ENCODE measurements around the gene WNT7B.

WNT7B gene

DNA sequence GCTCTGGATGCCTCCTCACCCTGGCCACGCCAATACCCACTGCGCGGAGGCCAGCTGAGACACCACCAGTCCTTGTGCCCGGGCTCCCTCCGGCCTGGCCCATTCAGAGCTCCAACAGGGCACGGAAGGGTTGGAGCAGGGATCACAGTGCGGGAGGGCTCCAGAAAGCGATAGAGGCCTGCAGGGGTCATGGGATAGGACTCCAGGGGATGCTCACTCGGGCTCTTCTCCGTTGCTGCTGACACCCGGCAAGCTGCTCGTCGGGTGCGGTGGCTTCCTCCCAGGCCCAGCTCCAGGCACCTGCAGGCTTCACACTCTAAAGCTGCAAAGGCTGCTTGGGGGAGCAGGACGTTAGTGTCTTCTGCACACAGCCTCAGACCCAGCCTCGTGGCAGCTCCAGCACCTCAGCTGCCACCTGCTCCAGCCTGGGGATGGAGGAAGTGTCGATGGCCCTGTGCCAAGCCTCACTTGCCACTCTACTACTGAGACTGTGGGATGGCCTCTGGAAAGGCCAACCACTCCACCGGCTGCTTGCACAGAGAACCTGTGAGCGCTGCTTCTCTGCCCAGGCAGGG, 10.6 kb downstream of the WNT7B start:
- TF ChIP-seq, protein P1, sequence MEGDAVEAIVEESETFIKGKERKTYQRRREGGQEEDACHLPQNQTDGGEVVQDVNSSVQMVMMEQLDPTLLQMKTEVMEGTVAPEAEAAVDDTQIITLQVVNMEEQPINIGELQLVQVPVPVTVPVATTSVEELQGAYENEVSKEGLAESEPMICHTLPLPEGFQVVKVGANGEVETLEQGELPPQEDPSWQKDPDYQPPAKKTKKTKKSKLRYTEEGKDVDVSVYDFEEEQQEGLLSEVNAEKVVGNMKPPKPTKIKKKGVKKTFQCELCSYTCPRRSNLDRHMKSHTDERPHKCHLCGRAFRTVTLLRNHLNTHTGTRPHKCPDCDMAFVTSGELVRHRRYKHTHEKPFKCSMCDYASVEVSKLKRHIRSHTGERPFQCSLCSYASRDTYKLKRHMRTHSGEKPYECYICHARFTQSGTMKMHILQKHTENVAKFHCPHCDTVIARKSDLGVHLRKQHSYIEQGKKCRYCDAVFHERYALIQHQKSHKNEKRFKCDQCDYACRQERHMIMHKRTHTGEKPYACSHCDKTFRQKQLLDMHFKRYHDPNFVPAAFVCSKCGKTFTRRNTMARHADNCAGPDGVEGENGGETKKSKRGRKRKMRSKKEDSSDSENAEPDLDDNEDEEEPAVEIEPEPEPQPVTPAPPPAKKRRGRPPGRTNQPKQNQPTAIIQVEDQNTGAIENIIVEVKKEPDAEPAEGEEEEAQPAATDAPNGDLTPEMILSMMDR (IDR thresholded peaks at IDR 0.05; ENCODE audit: borderline replicate concordance, insufficient read depth, low read depth, low read length), result no peak

DNA sequence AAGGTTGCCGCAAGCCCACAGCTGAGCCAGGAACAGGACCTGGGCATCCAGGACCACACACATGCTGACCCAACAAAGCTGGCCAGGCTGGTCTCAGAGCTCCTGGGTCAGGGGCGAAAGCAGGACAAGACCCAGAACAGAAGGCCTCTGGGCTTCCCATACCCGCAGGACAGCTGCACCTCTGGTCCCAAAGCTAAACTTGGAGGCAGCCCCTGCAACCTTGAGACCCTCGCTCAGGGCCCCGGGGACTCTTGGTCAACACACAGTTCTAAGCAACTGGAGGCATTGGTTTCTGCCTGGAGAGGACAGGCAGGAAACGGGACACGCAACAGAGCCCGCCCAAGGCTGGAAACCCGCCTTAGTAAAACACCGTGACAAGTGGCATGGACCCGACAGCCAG, 11.4 kb downstream of the WNT7B start:
- TF ChIP-seq, protein P1 (IDR thresholded peaks at IDR 0.05; ENCODE audit: borderline replicate concordance, insufficient read depth, low read depth, low read length), result no peak
- no peak overlapping the region for H3K4me3 ChIP-seq (ENCODE audit: low read depth, low read length)

More for the DNA sequence above, 10.6 kb downstream of the WNT7B start:
- H3K4me3 ChIP-seq (ENCODE audit: low read depth, low read length), result no peak overlapping the region

DNA sequence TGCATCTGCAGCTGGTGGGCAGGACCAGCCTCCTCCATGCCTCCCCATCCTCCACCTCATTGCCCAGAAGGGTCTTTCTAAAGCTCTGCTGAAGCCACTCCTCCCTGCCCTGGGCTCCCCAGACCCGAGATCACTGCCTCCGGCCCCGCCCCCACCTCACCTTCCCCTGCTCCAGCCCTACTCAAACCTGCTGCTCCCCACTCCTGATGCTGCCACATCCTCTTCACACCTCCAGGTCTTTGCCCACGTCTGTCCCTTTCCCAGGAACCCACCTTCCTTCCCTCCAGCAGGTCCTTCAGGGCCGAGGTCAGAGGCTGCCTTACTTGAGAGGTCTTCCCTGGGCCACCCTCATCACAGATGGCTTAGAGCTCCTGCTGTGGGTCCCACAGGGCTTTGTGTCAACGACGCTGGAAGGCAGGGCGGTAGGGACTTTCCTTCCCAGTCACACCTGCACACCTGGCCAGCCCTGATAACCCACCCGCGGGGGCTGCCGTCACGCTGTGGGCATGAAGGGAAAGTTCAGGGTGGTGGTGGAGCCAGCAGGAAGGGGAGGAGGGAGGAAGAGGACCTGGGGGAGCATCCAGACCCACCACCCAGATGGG, 11.9 kb downstream of the WNT7B start:
- no peak overlapping the region for H3K4me3 ChIP-seq (ENCODE audit: low read depth, low read length)
- TF ChIP-seq, protein P1 (IDR thresholded peaks at IDR 0.05; ENCODE audit: borderline replicate concordance, insufficient read depth, low read depth, low read length), result no peak

DNA sequence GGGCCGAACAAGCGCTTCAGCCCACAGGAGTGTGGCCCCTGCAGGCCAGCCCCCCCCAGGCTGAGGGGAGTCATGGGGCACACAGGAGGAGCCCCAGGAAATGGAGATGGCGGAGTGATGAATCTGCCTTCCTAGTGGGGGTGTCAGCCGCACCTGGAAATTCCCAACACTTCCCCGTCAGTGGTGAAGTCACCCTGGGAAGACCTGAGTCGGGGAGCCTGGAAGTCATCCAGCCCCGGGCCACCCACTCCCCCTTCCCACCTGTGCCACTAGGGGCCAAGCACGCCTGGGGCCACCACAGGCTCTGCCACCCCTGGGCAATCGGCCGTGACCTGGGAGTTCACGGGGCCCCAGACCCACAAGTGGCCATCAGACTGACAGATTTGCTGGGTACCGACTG, 12.6 kb downstream of the WNT7B start:
- TF ChIP-seq, protein P1 (IDR thresholded peaks at IDR 0.05; ENCODE audit: borderline replicate concordance, insufficient read depth, low read depth, low read length), result no peak
- H3K4me3 ChIP-seq (ENCODE audit: low read depth, low read length), result no peak overlapping the region

DNA sequence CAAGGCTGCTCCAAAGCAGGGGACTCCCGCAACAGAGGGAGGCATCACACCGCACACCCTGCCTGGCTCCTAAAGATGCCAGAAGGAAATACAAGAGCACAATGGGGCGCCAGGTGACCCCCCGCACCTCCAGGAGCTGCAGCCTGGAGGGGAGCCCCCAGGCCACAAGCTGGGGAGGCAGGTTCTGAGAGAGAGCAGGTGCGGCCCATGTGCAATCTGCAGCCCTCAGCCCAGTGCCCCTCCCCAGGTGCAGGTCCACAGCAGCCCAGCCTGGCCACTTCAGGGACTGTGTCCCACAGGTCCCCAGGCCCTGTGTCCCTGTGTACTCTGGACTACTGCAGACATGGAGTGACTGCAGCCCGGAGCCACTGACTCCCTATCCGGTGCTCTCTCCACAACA, 13.1 kb downstream of the WNT7B start:
- TF ChIP-seq, protein P1 (IDR thresholded peaks at IDR 0.05; ENCODE audit: borderline replicate concordance, insufficient read depth, low read depth, low read length), result no peak
- no peak overlapping the region for H3K4me3 ChIP-seq (ENCODE audit: low read depth, low read length)

DNA sequence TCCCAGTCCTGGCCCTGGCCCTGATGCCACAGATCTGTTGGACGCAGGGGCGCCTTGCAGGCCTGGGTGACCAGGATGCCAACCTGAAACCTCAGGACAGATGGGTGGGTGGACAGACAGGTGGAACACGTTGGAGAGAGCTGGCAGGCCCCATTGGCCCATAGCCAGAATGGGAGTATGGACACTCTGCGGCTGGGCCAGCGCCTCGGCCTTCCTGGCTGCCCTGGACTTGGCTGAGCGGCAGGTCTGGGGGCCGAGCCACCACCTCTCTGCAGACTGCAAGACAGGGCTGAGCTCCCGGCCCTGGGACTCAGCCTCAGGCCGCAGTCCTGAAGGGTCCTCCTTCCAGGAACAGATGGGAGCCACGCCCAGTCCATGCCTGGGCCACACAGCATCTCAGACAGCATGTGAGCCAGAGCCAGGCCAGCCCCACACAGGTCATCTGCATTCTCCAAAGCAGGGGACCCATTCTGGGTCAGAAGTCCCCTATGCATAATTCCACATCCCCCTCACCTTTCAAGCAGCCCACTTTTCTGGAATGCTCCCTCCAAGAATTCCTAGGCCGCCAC, 14.1 kb downstream of the WNT7B start:
- H3K4me3 ChIP-seq (ENCODE audit: low read depth, low read length), result no peak overlapping the region
- TF ChIP-seq, protein P1 (IDR thresholded peaks at IDR 0.05; ENCODE audit: borderline replicate concordance, insufficient read depth, low read depth, low read length), result no peak

DNA sequence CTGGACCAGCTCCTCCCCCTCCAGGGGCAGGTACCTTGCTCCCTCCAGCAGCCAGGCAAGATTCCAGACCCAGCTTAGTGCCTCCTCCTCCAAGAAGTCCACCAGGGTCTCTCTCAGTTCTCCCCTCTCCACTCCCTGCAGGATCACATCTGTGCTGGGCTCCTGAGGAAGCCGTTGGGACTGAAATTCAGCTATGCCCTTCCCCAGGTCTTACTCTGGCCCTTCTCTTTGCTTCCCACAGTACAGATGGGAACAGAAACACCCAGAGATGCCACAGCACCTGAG, 14.6 kb downstream of the WNT7B start:
- TF ChIP-seq, protein P1 (IDR thresholded peaks at IDR 0.05; ENCODE audit: borderline replicate concordance, insufficient read depth, low read depth, low read length), result no peak
- H3K4me3 ChIP-seq (ENCODE audit: low read depth, low read length), result no peak overlapping the region
